Measurements from ENCODE around the gene RAD51B. TPM values are rescaled to one million over a fixed set of nuclear protein-coding genes. Genes with fewer than 3 reads are reported as not detected.

RAD51B gene
- polyA plus RNA-seq, 1 donor (not counting 4 experiments of a cell fraction or from before 2014, with no cell fraction given): 13.3 TPM

DNA sequence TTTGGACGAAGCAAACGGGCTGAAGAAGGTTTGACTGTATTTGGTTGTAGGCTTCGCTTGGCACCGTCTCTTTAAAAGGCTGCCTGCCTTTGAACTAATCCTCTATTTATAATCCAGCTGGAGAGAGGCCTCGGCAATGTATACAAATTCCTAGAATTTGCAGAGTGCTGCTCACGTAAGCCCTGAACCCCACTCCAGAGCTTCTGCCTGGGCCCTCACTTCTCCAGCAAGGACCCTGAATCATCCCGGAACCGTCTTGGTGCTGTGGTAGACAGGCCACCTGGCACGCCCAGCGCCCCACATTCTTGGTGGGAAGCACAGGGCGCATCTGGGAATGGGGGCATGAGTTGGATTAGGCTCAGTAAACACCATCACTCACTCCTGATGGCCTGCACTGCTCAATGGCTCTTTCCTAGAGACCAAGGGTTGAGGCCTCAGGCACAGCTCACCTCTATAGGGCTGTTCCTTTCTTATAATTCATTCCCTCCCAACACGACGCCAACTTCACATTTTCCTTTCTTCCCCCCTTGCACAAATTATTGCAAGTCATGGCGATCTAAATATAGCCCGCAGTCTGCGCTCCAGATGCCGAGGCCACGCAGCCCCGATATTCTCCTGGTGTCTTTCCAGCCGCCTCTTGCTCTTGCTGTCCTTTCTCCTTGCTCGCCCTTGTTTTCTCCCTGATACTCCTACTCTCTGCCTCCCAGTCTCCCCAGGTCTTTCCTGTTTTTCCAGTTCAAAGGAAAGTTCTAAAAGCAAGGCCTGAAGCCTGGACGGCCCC is 832.3 kb downstream of the RAD51B start:
- Histone ChIP-seq H3K9me1 (ENCODE audit: control insufficient read depth, extremely low read depth, insufficient read depth, low read length) (no peaks in the 10 kb centered on the region), H3K27ac (ENCODE audit: control insufficient read depth, insufficient read depth, low read length) (no peak overlapping the region), H3K27me3 (ENCODE audit: control insufficient read depth, extremely low read depth, insufficient read depth, low read length) (no peaks in the 10 kb centered on the region), H3K4me3 (ENCODE audit: control insufficient read depth in 2 of 3, extremely low read depth in 1 of 3, insufficient read depth in 2 of 3, low read depth in 1 of 3, low read length in 3 of 3) (no peak overlapping the region), H4K20me1 (ENCODE audit: control insufficient read depth, extremely low read depth, insufficient read depth, low read length) (no peaks in the 10 kb centered on the region), H3K36me3 (ENCODE audit: control insufficient read depth in 2 of 2, extremely low read depth in 1 of 2, insufficient read depth in 2 of 2, low read length in 2 of 2) (no peaks in the 10 kb centered on the region), H2AFZ (ENCODE audit: control insufficient read depth, low read length) (no peak overlapping the region), H3K79me2 (ENCODE audit: control insufficient read depth, insufficient read depth, low read length) (no peaks in the 10 kb centered on the region), H3K9me3 (ENCODE audit: control insufficient read depth, low read depth, low read length) (no peaks in the 10 kb centered on the region), H3K4me2 (ENCODE audit: control insufficient read depth, extremely low read depth, insufficient read depth, low read depth, low read length) (no peak overlapping the region), H3K4me1 (ENCODE audit: control insufficient read depth, extremely low read depth, insufficient read depth, low read length) (no peaks in the 10 kb centered on the region), H3K9ac (ENCODE audit: control insufficient read depth, extremely low read depth, insufficient read depth, low read length) (no peak overlapping the region)
- TF ChIP-seq, protein P1, sequence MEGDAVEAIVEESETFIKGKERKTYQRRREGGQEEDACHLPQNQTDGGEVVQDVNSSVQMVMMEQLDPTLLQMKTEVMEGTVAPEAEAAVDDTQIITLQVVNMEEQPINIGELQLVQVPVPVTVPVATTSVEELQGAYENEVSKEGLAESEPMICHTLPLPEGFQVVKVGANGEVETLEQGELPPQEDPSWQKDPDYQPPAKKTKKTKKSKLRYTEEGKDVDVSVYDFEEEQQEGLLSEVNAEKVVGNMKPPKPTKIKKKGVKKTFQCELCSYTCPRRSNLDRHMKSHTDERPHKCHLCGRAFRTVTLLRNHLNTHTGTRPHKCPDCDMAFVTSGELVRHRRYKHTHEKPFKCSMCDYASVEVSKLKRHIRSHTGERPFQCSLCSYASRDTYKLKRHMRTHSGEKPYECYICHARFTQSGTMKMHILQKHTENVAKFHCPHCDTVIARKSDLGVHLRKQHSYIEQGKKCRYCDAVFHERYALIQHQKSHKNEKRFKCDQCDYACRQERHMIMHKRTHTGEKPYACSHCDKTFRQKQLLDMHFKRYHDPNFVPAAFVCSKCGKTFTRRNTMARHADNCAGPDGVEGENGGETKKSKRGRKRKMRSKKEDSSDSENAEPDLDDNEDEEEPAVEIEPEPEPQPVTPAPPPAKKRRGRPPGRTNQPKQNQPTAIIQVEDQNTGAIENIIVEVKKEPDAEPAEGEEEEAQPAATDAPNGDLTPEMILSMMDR (optimal IDR thresholded peaks at IDR 0.05 in 1 of 3, IDR thresholded peaks at IDR 0.05 in 1 of 3, conservative IDR thresholded peaks at IDR 0.05 in 1 of 3; ENCODE audit: extremely low read depth in 1 of 3, insufficient read depth in 2 of 3, low read length in 3 of 3): no peak
- no peak for TF ChIP-seq EZH2 (IDR thresholded peaks at IDR 0.05; ENCODE audit: low read length)
- dilution Hi-C loops (cut with MboI; ENCODE audit: extremely low pct_ligation_motif_present, low sequenced_read_pairs): no loop called here
- FAIRE-seq (no peak), DNase-seq (ENCODE audit: low read depth, low spot score) (no peak)

DNA sequence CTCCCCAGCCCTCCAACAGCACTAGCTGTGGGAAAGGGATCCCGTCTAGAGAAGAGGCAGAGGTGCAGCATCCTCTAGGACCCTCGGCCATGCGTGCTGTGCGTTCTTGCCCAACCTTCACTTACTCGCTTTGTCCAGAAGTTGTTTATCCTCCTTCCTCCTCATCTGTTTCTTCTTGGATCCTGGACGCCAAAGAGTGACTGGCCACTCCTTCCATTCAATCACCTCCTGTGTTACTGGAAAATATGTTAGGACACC is 832.8 kb downstream of the RAD51B start:
- H4K20me1 ChIP-seq (ENCODE audit: control insufficient read depth, extremely low read depth, insufficient read depth, low read length): no peaks in the 10 kb centered on the region
- FAIRE-seq: no peak
- H3K9ac ChIP-seq (ENCODE audit: control insufficient read depth, extremely low read depth, insufficient read depth, low read length): no peak overlapping the region
- H3K4me1 ChIP-seq (ENCODE audit: control insufficient read depth, extremely low read depth, insufficient read depth, low read length): no peaks in the 10 kb centered on the region
- H3K27ac ChIP-seq (ENCODE audit: control insufficient read depth, insufficient read depth, low read length): no peak overlapping the region
- H3K4me2 ChIP-seq (ENCODE audit: control insufficient read depth, extremely low read depth, insufficient read depth, low read depth, low read length): no peak overlapping the region
- no peaks in the 10 kb centered on the region for H3K9me1 ChIP-seq (ENCODE audit: control insufficient read depth, extremely low read depth, insufficient read depth, low read length)
- H2AFZ ChIP-seq (ENCODE audit: control insufficient read depth, low read length): no peak overlapping the region
- H3K79me2 ChIP-seq (ENCODE audit: control insufficient read depth, insufficient read depth, low read length): no peaks in the 10 kb centered on the region
- H3K9me3 ChIP-seq (ENCODE audit: control insufficient read depth, low read depth, low read length): no peaks in the 10 kb centered on the region
- no peak overlapping the region for H3K4me3 ChIP-seq (ENCODE audit: control insufficient read depth in 2 of 3, extremely low read depth in 1 of 3, insufficient read depth in 2 of 3, low read depth in 1 of 3, low read length in 3 of 3)
- no peaks in the 10 kb centered on the region for H3K36me3 ChIP-seq (ENCODE audit: control insufficient read depth in 2 of 2, extremely low read depth in 1 of 2, insufficient read depth in 2 of 2, low read length in 2 of 2)
- TF ChIP-seq, protein P1 (optimal IDR thresholded peaks at IDR 0.05 in 1 of 3, IDR thresholded peaks at IDR 0.05 in 1 of 3, conservative IDR thresholded peaks at IDR 0.05 in 1 of 3; ENCODE audit: extremely low read depth in 1 of 3, insufficient read depth in 2 of 3, low read length in 3 of 3): no peak
- TF ChIP-seq EZH2 (IDR thresholded peaks at IDR 0.05; ENCODE audit: low read length): no peak
- no peak for DNase-seq (ENCODE audit: low read depth, low spot score)
- H3K27me3 ChIP-seq (ENCODE audit: control insufficient read depth, extremely low read depth, insufficient read depth, low read length): no peaks in the 10 kb centered on the region
- dilution Hi-C loops (cut with MboI; ENCODE audit: extremely low pct_ligation_motif_present, low sequenced_read_pairs): no loop called here

Measured in keratinocyte (primary cell).